Kidney epithelial cell (primary cell): Measurements from ENCODE around the gene ZNF236. TPM values are rescaled to one million over a fixed set of nuclear protein-coding genes. Genes with fewer than 3 reads are reported as not detected.
"Not testable (repeated sequence)": the region's sequence is repeated elsewhere in the genome, so short reads cannot be mapped to it uniquely, and the experiment has no call there.

Experiments used
- DNase-seq: peaks from one replicate; pipeline ENCODE4 v3.0.0-alpha.2; 2010; ENCODE audit warnings: low read depth
- H3K27me3 ChIP-seq: 2 replicates; pipeline ENCODE4 v1.6.0; 2011; ENCODE audit warnings: low read length; ENCODE audit not compliant: control insufficient read depth, insufficient read depth
- H3K36me3 ChIP-seq: 2 replicates; pipeline ENCODE4 v1.5.1; 2011; ENCODE audit warnings: low read length; ENCODE audit not compliant: control insufficient read depth, insufficient read depth
- H3K4me3 ChIP-seq: 2 replicates; pipeline ENCODE4 v1.5.1; 2011; ENCODE audit warnings: low read depth, mild to moderate bottlenecking, control low read depth, low read length
- CTCF ChIP-seq: IDR thresholded peaks from 2 replicates; pipeline ENCODE4 v1.5.1; 2011; ENCODE audit warnings: mild to moderate bottlenecking, moderate library complexity, low read length, control low read depth, inconsistent platforms; ENCODE audit not compliant: insufficient read depth, poor library complexity, severe bottlenecking
- total RNA-seq: library from RNA; depleted of rRNA; stranded (reverse); fragments of >200 nt; gene quantifications from 2 replicates; pipeline ENCODE4 v1.2.3, GENCODE V29; 2015

ZNF236 gene
- 7.8 and 12.2 TPM in 2 replicates for total RNA-seq

GRCh38 chr18:76822506-76823160 lies at the start of gene ZNF236:
ZNF236 (plus strand) TSS chr18:76822557; CDS start chr18:76822608, 51 bp downstream.
- no peak for DNase-seq
- Histone ChIP-seq H3K4me3 (peak within 1 kb of the TSS; percentile 83), H3K36me3 (no peaks in the 10 kb centered on the region), H3K27me3 (no peaks in the 10 kb centered on the region)
- no peak for TF ChIP-seq CTCF

- DNase-seq = no peak
- TF ChIP-seq CTCF = no peak
- no peak overlapping the region for H3K4me3 ChIP-seq
- no peaks in the 10 kb centered on the region for H3K36me3 ChIP-seq
- no peaks in the 10 kb centered on the region for H3K27me3 ChIP-seq
Measured at GRCh38 chr18:76772665-76773064, 49.7 kb upstream of the ZNF236 start.

DNA sequence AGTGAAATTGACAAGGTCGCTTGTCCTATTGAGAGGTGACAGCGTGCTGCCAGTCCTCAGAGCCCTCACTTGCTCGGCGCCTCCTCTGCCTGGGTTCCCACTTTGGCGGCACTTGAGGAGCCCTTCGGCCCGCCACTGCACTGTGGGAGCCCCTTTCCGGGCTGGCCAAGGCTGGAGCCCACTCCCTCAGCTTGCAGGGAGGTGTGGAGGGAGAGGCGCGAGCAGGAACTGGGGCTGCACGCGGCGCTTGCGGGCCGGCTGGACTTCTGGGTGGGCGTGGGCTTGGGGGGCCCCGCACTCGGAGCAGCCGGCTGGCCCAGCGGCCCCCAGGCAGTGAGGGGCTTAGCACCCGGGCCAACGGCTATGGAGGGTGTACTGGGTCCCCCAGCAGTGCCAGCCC lies 45.3 kb upstream of the ZNF236 start:
- H3K4me3 ChIP-seq, DNase-seq, H3K36me3 ChIP-seq, H3K27me3 ChIP-seq: not testable (repeated sequence)

- no peak for TF ChIP-seq CTCF
- H3K4me3 ChIP-seq = no peak overlapping the region
- DNase-seq = no peak
- no peaks in the 10 kb centered on the region for H3K27me3 ChIP-seq
- no peaks in the 10 kb centered on the region for H3K36me3 ChIP-seq
Measured at GRCh38 chr18:76783786-76784484, 38.4 kb upstream of the ZNF236 start.

GRCh38 chr18:76785872-76786271 lies 36.5 kb upstream of the ZNF236 start:
- Histone ChIP-seq H3K27me3 (no peaks in the 10 kb centered on the region), H3K4me3 (no peak overlapping the region), H3K36me3 (no peaks in the 10 kb centered on the region)
- DNase-seq = no peak
- no peak for TF ChIP-seq CTCF

DNA sequence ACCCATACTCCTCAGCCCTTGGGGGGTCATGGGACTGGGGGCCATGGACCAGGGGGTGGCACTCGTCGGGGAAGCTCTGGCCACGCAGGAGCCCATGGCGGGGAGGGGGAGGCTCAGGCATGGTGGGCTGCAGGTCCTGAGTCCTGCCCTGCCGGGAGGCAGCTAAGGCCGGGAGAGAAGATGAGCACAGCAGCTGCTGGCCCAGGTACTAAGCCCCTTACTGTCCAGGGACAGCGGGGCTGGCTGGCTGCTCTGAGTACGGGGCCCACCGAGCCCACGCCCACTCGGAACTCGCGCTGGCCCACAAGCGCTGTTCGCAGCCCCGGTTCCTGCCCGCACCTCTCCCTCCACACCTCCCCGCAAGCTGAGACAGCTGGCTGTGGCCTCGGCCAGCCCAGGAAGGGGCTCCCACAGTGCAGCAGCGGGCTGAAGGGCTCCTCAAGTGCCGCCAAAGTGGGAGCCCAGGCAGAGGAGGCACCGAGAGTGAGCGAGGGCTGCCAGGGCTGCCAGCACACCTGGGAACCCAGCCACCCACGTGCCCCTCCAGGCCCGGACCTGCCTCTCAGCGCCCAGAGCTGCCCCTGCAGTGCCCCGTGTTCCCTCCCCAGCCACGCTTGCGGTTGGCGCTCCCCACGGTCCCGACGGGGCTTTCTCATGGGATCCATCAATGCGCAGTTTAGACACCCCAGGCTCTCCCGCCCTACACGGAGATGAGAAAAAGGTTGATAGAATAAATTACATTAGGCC lies 33.6 kb upstream of the ZNF236 start:
- no peak for DNase-seq
- TF ChIP-seq CTCF = no peak
- Histone ChIP-seq H3K4me3 (no peak overlapping the region), H3K36me3 (no peaks in the 10 kb centered on the region), H3K27me3 (no peaks in the 10 kb centered on the region)
